ENCODE results near the gene GIMAP1.
A peak's percentile ranks its signal among the peaks of the same experiment; 100 is the strongest.

Gene GIMAP1

GRCh38 chr7:150685219-150686029 is 31.0 kb upstream of the GIMAP1 start, which contains the start of gene GIMAP2:
TSS of gene GIMAP2 (plus strand) at chr7:150685706. CDS start at chr7:150687060, 1,354 bp downstream.
- H3K4me3 ChIP-seq: peak within 1 kb of the TSS; percentile 33 to 40
- no peak within 1 kb of the TSS for H3K27ac ChIP-seq
- no peaks in the 10 kb centered on the region for H3K9me3 ChIP-seq
- intact Hi-C loops (cut with DNase I; ENCODE audit: low total_unique reads): no loop called here
- H3K4me1 ChIP-seq: no peaks in the 10 kb centered on the region
- no peak for DNase-seq
- H3K27me3 ChIP-seq: no peaks in the 10 kb centered on the region
- no peak for TF ChIP-seq CTCF (IDR thresholded peaks at IDR 0.05)
- no peaks in the 10 kb centered on the region for H3K36me3 ChIP-seq

DNA sequence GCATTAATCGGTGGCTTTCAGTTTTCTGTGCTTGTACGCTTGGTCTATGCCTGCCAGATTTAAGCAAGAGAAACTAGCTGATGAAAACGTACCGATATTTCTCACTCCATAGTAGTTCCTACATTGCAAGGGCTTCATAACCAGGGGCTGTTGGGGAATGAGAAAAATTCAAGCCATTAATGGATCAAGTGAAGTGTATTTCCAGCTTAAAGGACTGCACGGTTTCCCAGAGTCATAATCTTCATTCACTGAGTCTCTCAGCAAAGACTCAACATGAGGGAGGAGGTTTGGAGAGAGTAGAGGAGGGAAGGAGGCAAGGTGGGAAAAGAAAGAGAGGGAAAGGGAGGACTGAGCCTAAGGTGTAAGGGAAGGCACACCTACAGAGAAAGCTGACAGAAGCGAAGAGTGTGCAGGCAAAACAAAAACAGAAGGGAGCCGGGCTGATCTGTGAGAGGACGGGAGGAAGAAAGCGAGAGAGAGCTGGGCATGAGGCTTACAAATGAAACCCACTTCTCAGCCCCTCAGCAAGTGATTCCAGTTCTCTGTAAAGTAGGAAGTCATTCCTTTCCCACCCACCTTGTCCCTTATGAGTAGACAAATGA is 30.3 kb upstream of the GIMAP1 start:
- intact Hi-C loops (cut with DNase I; ENCODE audit: low total_unique reads): no loop called here
- Histone ChIP-seq H3K4me1 (no peaks in the 10 kb centered on the region), H3K36me3 (no peaks in the 10 kb centered on the region), H3K27ac (no peak overlapping the region), H3K9me3 (no peaks in the 10 kb centered on the region), H3K27me3 (no peaks in the 10 kb centered on the region), H3K4me3 (peak overlapping the region; percentile 33 to 40)
- no peak for TF ChIP-seq CTCF (IDR thresholded peaks at IDR 0.05)
- no peak for DNase-seq

DNA sequence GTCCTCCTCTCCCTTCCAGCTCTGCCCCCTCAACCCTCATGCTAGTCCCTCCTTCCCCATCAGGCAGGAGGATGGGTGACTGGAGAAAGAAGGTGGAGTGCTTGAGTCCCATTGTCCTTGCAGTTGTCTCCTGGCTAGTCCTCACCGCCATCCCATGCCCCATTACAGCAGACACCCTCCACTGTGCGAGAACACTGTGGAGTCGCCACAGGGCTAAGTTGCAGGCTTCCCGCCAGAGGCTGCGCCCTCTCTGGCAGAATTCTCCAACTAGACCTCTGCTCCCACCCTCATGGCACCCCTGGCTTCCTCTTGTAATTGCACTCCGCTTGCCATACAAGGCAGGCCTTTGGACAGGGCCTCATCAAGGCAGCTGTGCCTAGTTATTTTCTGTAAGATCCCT is 27.8 kb upstream of the GIMAP1 start:
- Histone ChIP-seq H3K4me1 (no peaks in the 10 kb centered on the region), H3K27me3 (no peaks in the 10 kb centered on the region), H3K9me3 (no peaks in the 10 kb centered on the region), H3K27ac (no peak overlapping the region), H3K4me3 (no peak overlapping the region), H3K36me3 (no peaks in the 10 kb centered on the region)
- no peak for TF ChIP-seq CTCF (IDR thresholded peaks at IDR 0.05)
- DNase-seq: no peak
- intact Hi-C loops (cut with DNase I; ENCODE audit: low total_unique reads): no loop called here

- H3K27me3 ChIP-seq: no peaks in the 10 kb centered on the region
- H3K4me1 ChIP-seq: no peaks in the 10 kb centered on the region
- no peak for TF ChIP-seq CTCF (IDR thresholded peaks at IDR 0.05)
- no peaks in the 10 kb centered on the region for H3K36me3 ChIP-seq
- H3K9me3 ChIP-seq: peaks cover 0 to 6% (median 4%) of the 10 kb centered on the region in 3 donors
- intact Hi-C loops (cut with DNase I; ENCODE audit: low total_unique reads): no loop called here
- DNase-seq: no peak
- no peak overlapping the region for H3K27ac ChIP-seq
- no peak overlapping the region for H3K4me3 ChIP-seq
Observed at GRCh38 chr7:150695654-150696053, 20.8 kb upstream of the GIMAP1 start.

- Histone ChIP-seq H3K27ac (no peak overlapping the region), H3K4me3 (no peak overlapping the region), H3K9me3 (peaks cover 10 to 39% (median 26%) of the 10 kb centered on the region in 3 donors), H3K4me1 (no peaks in the 10 kb centered on the region), H3K27me3 (no peaks in the 10 kb centered on the region), H3K36me3 (no peaks in the 10 kb centered on the region)
- TF ChIP-seq CTCF (IDR thresholded peaks at IDR 0.05): no peak
- DNase-seq: no peak
- intact Hi-C loops (cut with DNase I; ENCODE audit: low total_unique reads): no loop called here
Observed at GRCh38 chr7:150703209-150703608, 13.2 kb upstream of the GIMAP1 start.

All from tibial artery (tissue), 4 donors.